ENCODE measurements around the gene FAM171A1.

GRCh38 chr10:15267496-15267895 lies 103.6 kb downstream of the FAM171A1 start:
- TF ChIP-seq EZH2 (IDR thresholded peaks at IDR 0.05; ENCODE audit: borderline replicate concordance, low read depth, low read length, poor library complexity, severe bottlenecking) = no peak
- TF ChIP-seq CTCF (conservative IDR thresholded peaks at IDR 0.05; ENCODE audit: low read depth, low read length) = no peak
